Nephron progenitor cell (in vitro differentiated cells): Measurements from ENCODE around the gene LPP.
A peak's percentile ranks its signal among the peaks of the same experiment; 100 is the strongest.

Experiments used
- DNase-seq: peaks from one replicate; pipeline ENCODE4 v3.0.0; 2021
- H3K27ac Mint-ChIP-seq: 2 replicates; pipeline ENCODE4 v1.8.0; 2021; ENCODE audit warnings: mild to moderate bottlenecking, moderate library complexity, mixed read lengths
- H3K27me3 Mint-ChIP-seq: 2 replicates; pipeline ENCODE4 v1.8.0; 2021; ENCODE audit warnings: mild to moderate bottlenecking, low read depth, mixed read lengths; ENCODE audit not compliant: poor library complexity
- H3K36me3 Mint-ChIP-seq: 2 replicates; pipeline ENCODE4 v1.8.0; 2021; ENCODE audit warnings: low read depth, mixed read lengths
- H3K4me1 Mint-ChIP-seq: 2 replicates; pipeline ENCODE4 v1.8.0; 2021; ENCODE audit warnings: mixed read lengths
- H3K4me3 Mint-ChIP-seq: 2 replicates; pipeline ENCODE4 v1.8.0; 2021; ENCODE audit warnings: mild to moderate bottlenecking, moderate library complexity, mixed read lengths
- H3K9me3 Mint-ChIP-seq: 2 replicates; pipeline ENCODE4 v1.8.0; 2021; ENCODE audit warnings: mild to moderate bottlenecking, moderate library complexity, mixed read lengths
- TF ChIP-seq, protein P1 (sequence below): fragments of 200-600 bp; sonication (generic); IDR thresholded peaks from 2 replicates; pipeline ENCODE4 v1.5.0; 2021; ENCODE audit warnings: antibody characterized with exemption

The LPP gene

DNA sequence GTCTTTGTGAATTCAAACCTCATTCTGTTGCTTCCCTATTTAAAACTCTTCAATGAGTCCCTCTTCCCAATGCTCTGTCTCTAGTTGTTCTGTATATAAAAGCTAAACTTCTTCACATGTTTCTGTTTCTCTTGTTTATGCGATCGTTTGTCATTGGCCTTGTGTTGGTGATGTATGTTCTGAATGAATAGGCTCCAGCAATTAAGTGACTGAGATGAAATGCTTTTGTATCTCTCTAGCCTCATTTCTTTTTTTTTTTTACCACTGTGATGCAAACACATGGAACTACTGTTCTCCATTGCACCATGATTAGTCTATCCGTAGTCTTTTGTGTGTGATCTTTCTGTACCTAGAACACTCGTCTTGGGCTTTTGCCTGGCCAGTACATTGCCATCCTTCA lies 637.4 kb downstream of the LPP start:
- no peak overlapping the region for H3K27ac Mint-ChIP-seq
- no peak overlapping the region for H3K4me3 Mint-ChIP-seq
- H3K9me3 Mint-ChIP-seq: no peaks in the 10 kb centered on the region
- TF ChIP-seq, protein P1, sequence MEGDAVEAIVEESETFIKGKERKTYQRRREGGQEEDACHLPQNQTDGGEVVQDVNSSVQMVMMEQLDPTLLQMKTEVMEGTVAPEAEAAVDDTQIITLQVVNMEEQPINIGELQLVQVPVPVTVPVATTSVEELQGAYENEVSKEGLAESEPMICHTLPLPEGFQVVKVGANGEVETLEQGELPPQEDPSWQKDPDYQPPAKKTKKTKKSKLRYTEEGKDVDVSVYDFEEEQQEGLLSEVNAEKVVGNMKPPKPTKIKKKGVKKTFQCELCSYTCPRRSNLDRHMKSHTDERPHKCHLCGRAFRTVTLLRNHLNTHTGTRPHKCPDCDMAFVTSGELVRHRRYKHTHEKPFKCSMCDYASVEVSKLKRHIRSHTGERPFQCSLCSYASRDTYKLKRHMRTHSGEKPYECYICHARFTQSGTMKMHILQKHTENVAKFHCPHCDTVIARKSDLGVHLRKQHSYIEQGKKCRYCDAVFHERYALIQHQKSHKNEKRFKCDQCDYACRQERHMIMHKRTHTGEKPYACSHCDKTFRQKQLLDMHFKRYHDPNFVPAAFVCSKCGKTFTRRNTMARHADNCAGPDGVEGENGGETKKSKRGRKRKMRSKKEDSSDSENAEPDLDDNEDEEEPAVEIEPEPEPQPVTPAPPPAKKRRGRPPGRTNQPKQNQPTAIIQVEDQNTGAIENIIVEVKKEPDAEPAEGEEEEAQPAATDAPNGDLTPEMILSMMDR: no peak
- peaks cover 7% of the 10 kb centered on the region for H3K4me1 Mint-ChIP-seq
- H3K36me3 Mint-ChIP-seq: peaks cover 7% of the 10 kb centered on the region
- H3K27me3 Mint-ChIP-seq: peaks cover 4% of the 10 kb centered on the region
- DNase-seq: no peak

DNA sequence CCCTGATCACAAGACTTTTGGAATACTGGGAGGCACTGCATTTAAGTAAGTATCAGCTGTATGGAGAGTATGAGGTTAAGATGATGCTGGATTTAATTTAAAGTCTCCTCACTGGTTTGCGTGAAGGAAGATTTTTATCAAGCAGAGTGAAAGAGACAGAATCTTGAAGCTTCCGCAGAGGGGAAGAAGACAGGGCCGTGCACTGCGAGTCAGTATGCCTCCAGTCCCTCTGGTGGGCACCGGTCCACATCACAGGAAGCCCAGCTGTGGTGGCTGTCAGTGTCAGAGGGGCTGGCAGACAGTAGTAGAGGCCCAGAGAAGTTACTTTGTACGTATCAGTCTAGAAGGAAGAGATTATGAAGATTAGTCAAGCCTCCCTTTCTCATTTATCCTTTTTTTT lies 638.8 kb downstream of the LPP start:
- Mint-ChIP-seq H3K9me3 (no peaks in the 10 kb centered on the region), H3K4me3 (no peak overlapping the region), H3K27ac (peak overlapping the region; percentile 15), H3K27me3 (peaks cover 4% of the 10 kb centered on the region), H3K4me1 (peaks cover 21% of the 10 kb centered on the region), H3K36me3 (peaks cover 7% of the 10 kb centered on the region)
- TF ChIP-seq, protein P1: peak; percentile 39
- peak; percentile 41 for DNase-seq

DNA sequence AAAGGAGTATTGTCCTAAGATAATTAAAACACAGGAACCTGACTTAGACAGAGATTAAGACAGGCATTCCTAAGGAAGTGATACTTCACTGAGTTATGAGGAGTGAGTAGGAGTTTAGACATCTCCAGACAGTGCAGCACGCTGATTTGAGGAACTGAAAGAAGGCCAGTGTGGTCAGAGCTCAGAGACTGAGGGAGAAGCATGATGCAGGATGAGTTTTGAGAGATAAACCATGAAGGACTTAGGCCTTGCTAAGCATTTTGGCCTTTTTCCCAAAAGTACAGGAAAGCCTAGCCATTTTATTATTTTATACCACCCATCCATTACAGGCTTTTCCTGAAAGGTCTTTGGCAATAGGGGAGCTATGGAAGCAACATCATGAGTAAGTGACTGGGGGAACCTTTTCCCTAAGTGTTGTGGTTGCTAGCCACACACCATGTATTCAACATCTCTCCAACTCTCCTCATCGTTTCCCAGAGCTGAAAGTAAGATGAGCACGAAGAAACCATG lies 642.2 kb downstream of the LPP start:
- peaks cover 40% of the 10 kb centered on the region for H3K4me1 Mint-ChIP-seq
- TF ChIP-seq, protein P1: no peak
- no peak for DNase-seq
- H3K9me3 Mint-ChIP-seq: peaks cover 5% of the 10 kb centered on the region
- H3K27me3 Mint-ChIP-seq: peaks cover 4% of the 10 kb centered on the region
- H3K36me3 Mint-ChIP-seq: peaks cover 12% of the 10 kb centered on the region
- no peak overlapping the region for H3K4me3 Mint-ChIP-seq
- peak overlapping the region; percentile 46 for H3K27ac Mint-ChIP-seq

DNA sequence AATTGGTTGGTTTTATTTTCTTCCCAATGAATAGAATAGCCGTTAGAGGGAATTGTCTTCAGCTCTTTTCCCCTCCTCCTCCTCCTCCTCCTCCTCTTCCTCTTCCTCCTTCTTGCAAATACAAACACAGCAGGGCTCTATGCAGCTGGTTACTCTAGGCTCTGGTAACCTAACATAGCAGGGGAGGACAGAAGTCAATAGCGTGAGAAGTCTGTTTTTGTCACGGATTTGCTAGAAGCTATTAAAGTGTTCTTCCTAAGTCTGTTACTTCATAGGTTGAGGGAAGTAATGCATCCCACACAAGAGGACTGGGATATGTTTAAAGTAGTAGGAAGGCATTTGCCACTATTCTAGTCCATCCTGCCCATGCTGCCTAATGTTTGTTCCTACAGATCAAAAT lies 643.1 kb downstream of the LPP start:
- peaks cover 12% of the 10 kb centered on the region for H3K36me3 Mint-ChIP-seq
- peaks cover 40% of the 10 kb centered on the region for H3K4me1 Mint-ChIP-seq
- peaks cover 4% of the 10 kb centered on the region for H3K27me3 Mint-ChIP-seq
- peaks cover 5% of the 10 kb centered on the region for H3K9me3 Mint-ChIP-seq
- no peak for DNase-seq
- no peak overlapping the region for H3K4me3 Mint-ChIP-seq
- H3K27ac Mint-ChIP-seq: peak overlapping the region; percentile 46
- TF ChIP-seq, protein P1: no peak

DNA sequence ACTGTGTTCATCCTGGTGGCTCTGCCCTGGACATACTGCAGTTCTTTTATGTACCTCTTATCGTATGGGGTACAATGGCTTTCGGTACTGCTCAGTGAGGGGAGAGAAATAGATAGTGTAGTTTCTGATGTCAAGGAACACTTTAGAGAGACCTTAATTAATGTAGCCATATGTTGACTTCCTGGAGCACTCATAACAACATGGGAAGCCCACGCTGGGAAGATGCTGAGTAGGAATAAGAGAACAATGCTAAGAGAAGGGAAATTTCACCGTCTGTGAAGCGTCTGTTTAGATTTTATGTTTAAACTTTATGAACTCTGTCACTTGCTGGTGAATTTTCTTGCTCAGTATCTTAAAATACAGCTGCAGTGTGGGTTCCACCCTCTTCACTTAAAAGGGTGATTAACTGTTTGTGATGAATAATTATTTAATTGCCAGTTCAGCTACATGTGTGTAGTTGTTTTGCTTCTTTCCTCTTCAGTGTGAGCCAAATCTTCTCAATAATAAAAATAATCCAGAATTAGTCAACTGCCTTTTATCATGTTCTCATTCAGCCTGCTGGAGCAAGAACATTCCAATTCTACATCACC lies 644.7 kb downstream of the LPP start:
- Mint-ChIP-seq H3K4me1 (peaks cover 40% of the 10 kb centered on the region), H3K27me3 (no peaks in the 10 kb centered on the region), H3K4me3 (no peak overlapping the region), H3K27ac (peak overlapping the region; percentile 5), H3K36me3 (peaks cover 12% of the 10 kb centered on the region), H3K9me3 (peaks cover 5% of the 10 kb centered on the region)
- no peak for DNase-seq
- TF ChIP-seq, protein P1: no peak

DNA sequence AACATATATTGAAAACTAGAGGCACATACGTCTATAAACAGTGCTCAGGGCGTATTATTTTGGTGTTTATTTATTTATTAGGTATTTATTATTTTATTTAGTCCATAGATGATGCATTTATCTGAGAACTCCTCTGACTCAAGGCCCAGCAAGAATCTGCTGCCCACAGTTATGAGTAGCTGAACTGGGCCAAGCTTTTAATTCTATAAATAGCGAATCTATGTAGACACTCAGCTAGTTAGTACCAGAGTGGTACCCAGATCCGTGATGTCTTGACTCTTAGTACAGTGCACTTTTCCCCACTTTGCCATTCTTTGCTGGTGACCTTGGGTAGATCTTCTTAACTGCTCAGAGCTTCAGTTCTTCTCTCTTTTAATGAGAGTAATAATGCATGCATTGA lies 647.4 kb downstream of the LPP start:
- Mint-ChIP-seq H3K36me3 (peaks cover 11% of the 10 kb centered on the region), H3K4me1 (peaks cover 32% of the 10 kb centered on the region), H3K27ac (no peak overlapping the region), H3K4me3 (no peak overlapping the region), H3K9me3 (peaks cover 6% of the 10 kb centered on the region), H3K27me3 (no peaks in the 10 kb centered on the region)
- TF ChIP-seq, protein P1: no peak
- no peak for DNase-seq
